Measurements from ENCODE around the gene B3GAT3.
"Not testable (repeated sequence)": the region's sequence is repeated elsewhere in the genome, so short reads cannot be mapped to it uniquely, and the experiment has no call there.

The B3GAT3 gene

GRCh38 chr11:62621567-62622470, at the start of gene B3GAT3:
Gene B3GAT3 (minus strand): TSS chr11:62621986. CDS start chr11:62621947, 39 bp downstream.
- peak; percentile 96 for DNase-seq

GRCh38 chr11:62671236-62671607, 49.4 kb upstream of the B3GAT3 start:
- peak; percentile 37 for DNase-seq

- DNase-seq, result no peak
These were observed 47.8 kb upstream of the B3GAT3 start for GRCh38 chr11:62669420-62670161.

GRCh38 chr11:62667460-62667859, 45.7 kb upstream of the B3GAT3 start:
- no peak for DNase-seq

GRCh38 chr11:62666259-62666926, 44.6 kb upstream of the B3GAT3 start:
- DNase-seq, result no peak

GRCh38 chr11:62665599-62666258, 43.9 kb upstream of the B3GAT3 start:
- no peak for DNase-seq

GRCh38 chr11:62665075-62665598, 43.4 kb upstream of the B3GAT3 start, which contains the start of the genes C11orf98 and CSKMT:
Gene C11orf98 (minus strand): TSS chr11:62665210. CDS start chr11:62665169, 41 bp downstream.
Gene CSKMT (plus strand): TSS chr11:62665312. CDS start chr11:62665880, 568 bp downstream.
- peak; percentile 92 for DNase-seq

- no peak for DNase-seq
These were observed 42.8 kb upstream of the B3GAT3 start for GRCh38 chr11:62664405-62665074.

GRCh38 chr11:62656796-62657429, 35.1 kb upstream of the B3GAT3 start:
- no peak for DNase-seq

GRCh38 chr11:62654297-62654696, 32.5 kb upstream of the B3GAT3 start:
- DNase-seq, result no peak

GRCh38 chr11:62652161-62653006, 30.6 kb upstream of the B3GAT3 start:
- DNase-seq, result no peak

- DNase-seq, result not testable (repeated sequence)
These were observed 28.5 kb upstream of the B3GAT3 start for GRCh38 chr11:62650283-62650682.

GRCh38 chr11:62649486-62649885, 27.7 kb upstream of the B3GAT3 start:
- no peak for DNase-seq

GRCh38 chr11:62648967-62649364, 27.2 kb upstream of the B3GAT3 start:
- no peak for DNase-seq

GRCh38 chr11:62648185-62648966, 26.6 kb upstream of the B3GAT3 start:
- no peak for DNase-seq

GRCh38 chr11:62647609-62648005, 25.8 kb upstream of the B3GAT3 start:
- peak; percentile 22 for DNase-seq

GRCh38 chr11:62646825-62647608, 25.2 kb upstream of the B3GAT3 start:
- no peak for DNase-seq

All from GOT3 (cell line).